ENCODE measurements around the gene TMCC2.
"Not testable (repeated sequence)": the region's sequence is repeated elsewhere in the genome, so short reads cannot be mapped to it uniquely, and the experiment has no call there.

Gene TMCC2

DNA sequence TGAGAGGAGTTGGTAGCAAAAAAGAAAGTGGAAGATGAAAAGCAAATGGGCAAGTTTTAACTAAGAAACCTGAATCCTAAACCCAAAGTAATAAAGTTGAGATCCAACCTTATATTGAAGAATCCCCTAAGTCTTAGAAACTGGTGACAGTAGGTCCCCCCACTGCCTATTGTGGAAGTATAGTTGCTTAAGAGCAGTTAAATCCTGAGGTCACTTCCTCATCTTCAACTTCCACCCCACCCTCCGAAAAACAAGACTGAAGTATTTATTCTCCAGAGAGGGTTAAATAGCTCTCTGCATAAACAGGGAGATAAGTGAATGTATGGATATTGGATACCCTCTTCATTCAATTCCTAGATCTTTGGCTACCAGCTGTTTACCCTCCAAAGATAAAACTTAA, 13.0 kb upstream of the TMCC2 start:
- no peak for DNase-seq (ENCODE audit: low spot score)

- no peak for DNase-seq (ENCODE audit: low spot score)
Observed at GRCh38 chr1:205216588-205216987, 11.2 kb upstream of the TMCC2 start.

- DNase-seq (ENCODE audit: low spot score): no peak
Observed at GRCh38 chr1:205217418-205217817, 10.3 kb upstream of the TMCC2 start.

- DNase-seq (ENCODE audit: low spot score): no peak
Observed at GRCh38 chr1:205220421-205220820, 7.3 kb upstream of the TMCC2 start.

GRCh38 chr1:205224736-205225135, 3.0 kb upstream of the TMCC2 start:
- DNase-seq (ENCODE audit: low spot score): no peak

GRCh38 chr1:205225901-205226765, 1.6 kb upstream of the TMCC2 start:
- DNase-seq (ENCODE audit: low spot score): no peak

- no peak for DNase-seq (ENCODE audit: low spot score)
Observed at GRCh38 chr1:205226868-205227583, 720 bp upstream of the TMCC2 start.

DNA sequence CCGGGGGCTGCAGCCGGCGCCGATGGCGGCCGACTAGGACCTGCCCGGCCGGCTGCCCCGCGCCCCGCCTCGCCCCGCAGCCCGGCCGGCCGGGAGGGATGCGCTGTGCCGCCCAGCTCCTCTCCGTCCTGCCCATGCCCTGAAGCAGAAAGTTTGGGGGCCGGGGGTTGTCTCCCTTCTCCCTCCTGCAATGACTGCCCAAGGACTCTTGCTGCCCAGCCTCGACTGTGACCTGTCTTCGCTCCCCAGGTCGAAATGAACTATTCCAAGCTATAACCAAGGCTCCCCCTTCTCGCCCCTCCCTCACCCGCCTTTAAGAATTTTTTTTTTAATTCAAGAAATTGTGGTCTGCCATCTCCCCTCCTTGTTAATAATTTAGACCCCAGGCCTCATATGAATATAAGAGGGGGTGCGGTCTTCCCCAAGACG, 361 bp downstream of the TMCC2 start:
- no peak for DNase-seq (ENCODE audit: low spot score)

- DNase-seq (ENCODE audit: low spot score): no peak
Observed at GRCh38 chr1:205229399-205229871, 1.7 kb downstream of the TMCC2 start.

DNA sequence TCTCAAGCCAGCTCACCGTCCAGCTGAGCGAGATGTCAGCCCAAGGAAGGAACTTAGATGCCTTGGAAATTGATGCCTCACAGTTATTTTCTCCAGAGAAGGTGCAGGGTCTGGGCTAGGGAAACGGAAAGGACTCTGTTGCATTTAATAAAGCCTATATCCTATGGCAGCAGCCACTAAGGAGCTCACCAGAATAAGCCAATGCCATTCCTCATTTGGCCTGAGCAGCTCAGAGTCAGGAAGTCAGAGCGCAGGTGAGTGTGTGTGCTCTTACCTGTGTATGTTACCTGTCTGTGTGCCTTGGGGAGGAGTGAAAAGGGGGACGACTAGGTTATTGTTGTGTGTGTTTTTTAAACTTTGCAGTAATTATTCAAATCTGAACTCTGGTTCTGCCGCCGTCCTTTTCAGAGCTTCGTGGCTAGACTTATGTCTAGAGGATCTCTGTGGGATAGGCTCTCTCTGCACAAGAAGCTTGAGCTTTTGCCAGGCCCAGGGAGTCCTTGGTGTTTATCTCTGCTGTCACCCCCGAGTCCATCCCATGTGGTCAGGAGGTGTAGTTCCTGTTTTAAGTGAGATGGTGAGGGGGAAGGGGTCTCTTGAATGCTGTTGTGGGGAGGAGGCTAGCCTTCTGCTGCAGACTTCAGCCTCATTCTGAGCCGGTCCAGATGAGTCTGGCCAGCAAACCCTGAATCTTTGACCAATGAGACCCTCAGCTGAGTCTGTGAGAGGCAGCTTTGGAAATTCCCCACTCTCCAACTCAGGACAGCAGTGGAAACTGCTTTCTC, 2.4 kb downstream of the TMCC2 start:
- DNase-seq (ENCODE audit: low spot score): no peak

- no peak for DNase-seq (ENCODE audit: low spot score)
Observed at GRCh38 chr1:205230982-205231381, 3.2 kb downstream of the TMCC2 start.

- no peak for DNase-seq (ENCODE audit: low spot score)
Observed at GRCh38 chr1:205232127-205232820, 4.5 kb downstream of the TMCC2 start.

GRCh38 chr1:205232945-205233397, 5.2 kb downstream of the TMCC2 start:
- no peak for DNase-seq (ENCODE audit: low spot score)

DNA sequence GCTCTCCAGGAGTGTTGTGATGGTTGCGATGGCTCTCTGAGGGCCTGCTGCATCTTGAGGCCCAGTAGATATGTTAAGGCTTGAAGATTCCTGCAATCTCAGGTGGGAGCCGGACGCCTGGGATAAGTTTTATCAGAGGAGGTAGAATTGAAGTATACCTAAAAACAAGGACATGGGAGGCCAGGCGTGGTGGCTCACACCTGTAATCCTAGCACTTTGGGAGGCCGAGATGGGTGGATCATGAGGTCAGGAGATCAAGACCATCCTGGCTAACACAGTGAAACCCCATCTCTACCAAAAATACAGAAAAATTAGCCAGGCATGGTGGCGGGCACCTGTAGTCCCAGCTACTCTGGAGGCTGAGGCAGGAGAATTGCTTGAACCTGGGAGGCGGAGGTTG, 6.2 kb downstream of the TMCC2 start:
- DNase-seq (ENCODE audit: low spot score): not testable (repeated sequence)

DNA sequence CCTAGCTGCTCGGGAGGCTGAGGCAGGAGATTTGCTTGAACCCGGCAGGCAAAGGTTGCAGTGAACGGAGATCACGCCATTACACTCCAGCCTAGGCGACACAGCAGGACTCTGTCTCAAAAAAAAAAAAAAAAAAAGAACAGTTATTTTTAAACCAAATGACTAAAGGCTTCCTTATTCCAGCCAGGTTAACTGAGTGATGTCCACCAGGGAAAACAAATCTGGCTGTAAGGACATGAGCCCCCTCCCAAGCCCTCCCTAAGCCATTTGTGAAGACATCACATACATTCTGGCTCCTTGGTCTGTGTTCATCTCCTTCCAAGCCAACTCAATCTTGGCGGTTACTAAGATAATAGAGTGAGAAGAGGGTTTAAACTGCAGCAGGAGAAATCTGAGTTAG, 8.2 kb downstream of the TMCC2 start:
- no peak for DNase-seq (ENCODE audit: low spot score)

- no peak for DNase-seq (ENCODE audit: low spot score)
Observed at GRCh38 chr1:205236526-205236925, 8.8 kb downstream of the TMCC2 start.

DNA sequence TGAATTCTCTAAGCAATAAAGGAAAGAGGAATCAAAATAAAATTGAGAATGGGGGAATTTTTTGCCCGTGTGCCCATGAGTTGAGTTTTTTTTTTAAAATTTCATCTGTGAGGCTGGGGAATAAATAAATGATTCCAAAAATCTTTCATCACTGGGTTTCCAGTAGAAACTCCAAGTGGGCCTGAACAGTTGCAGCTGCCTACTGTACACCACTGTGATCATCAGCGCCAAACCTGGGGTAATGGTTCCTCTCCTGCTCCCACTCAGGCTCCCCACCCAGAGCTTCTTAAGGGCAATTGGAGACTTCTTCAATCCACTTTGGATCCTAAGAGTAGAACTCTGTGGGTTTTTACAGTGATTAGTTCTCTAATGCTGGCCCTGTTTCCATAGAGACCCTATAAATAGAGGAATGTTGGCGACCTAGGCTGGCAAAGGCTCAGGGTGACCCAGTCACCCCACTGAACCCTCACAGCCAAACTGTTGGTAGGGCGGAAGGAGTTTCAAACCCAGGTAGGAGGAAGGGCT, 9.3 kb downstream of the TMCC2 start:
- DNase-seq (ENCODE audit: low spot score): no peak

- no peak for DNase-seq (ENCODE audit: low spot score)
Observed at GRCh38 chr1:205237526-205238484, 10.1 kb downstream of the TMCC2 start.

DNA sequence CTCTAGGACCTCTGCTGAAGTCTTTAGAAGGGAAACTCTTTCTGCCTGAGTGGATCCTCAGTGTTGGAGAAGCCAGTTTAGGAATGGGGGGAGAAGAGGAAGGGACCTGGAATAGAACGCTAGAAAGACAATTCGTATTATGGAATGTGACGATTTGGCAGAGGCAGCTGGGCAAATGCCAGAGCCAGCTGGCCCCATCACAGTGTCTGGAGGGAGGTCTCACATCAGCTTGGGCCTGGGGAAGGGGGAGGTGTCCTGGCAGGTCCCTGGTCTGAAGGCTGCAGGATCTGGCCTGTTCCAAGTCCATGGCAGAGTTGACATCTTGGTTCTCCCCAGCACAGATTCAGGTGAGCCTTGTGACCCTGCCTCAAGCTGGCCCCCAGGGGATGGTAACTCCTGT, 11.3 kb downstream of the TMCC2 start:
- DNase-seq (ENCODE audit: low spot score): no peak

DNA sequence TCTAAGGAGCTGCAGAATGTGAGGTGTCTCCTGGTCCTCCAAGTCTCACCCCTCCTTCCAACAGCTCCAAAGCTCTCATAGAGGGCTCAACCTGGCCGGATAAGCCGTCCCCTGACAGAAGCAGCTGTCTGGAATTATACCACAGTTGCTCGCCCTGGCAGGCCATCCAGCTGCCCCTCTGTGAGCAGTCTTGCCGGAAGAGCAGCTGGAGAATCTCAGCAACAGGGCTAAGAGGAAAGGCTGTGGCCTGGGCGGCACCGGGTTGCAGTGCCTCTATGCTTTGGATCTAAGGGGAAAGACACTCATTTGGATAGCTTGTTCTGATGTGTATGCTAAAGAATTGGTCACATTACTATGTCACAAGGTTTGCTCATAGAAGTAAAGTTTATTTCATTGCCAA, 12.4 kb downstream of the TMCC2 start:
- no peak for DNase-seq (ENCODE audit: low spot score)
